ENCODE results near the gene CENPS.
"Not testable (repeated sequence)": the region's sequence is repeated elsewhere in the genome, so short reads cannot be mapped to it uniquely, and the experiment has no call there.

- TF ChIP-seq CTCF, EZH2, EZH2phosphoT487 (IDR thresholded peaks at IDR 0.05): not testable (repeated sequence)
Measured at GRCh38 chr1:10457462-10457861, 27.2 kb downstream of the CENPS start.

Data from neural progenitor cell (in vitro differentiated cells).